ENCODE measurements around the gene REV1. TPM values are rescaled to one million over a fixed set of nuclear protein-coding genes. Genes with fewer than 3 reads are reported as not detected.

REV1 gene
- total and polyA plus RNA-seq, 4 donors = 4.0 to 37.7 (median 16.2) TPM

- Histone ChIP-seq H3K36me3 (ENCODE audit: control insufficient read depth in 4 of 4, insufficient read depth in 3 of 4, low read depth in 1 of 4, low read length in 3 of 4) (peaks cover 12 to 70% (median 65%) of the 10 kb centered on the region in 4 donors), H3K4me3 (ENCODE audit: low read depth in 1 of 3, low read length in 3 of 3) (no peak overlapping the region), H3K27ac (ENCODE audit: low read depth in 1 of 2, low read length in 2 of 2) (no peak overlapping the region), H3K27me3 (ENCODE audit: control insufficient read depth in 4 of 4, insufficient read depth in 4 of 4, low read length in 3 of 4) (no peaks in the 10 kb centered on the region), H3K9me3 (ENCODE audit: control insufficient read depth in 4 of 4, low read length in 3 of 4) (no peaks in the 10 kb centered on the region), H3K4me1 (ENCODE audit: control insufficient read depth in 4 of 4, insufficient read depth in 4 of 4, low read length in 3 of 4) (peaks cover 0 to 20% (median 13%) of the 10 kb centered on the region in 4 donors), H3K9ac (ENCODE audit: low read depth in 1 of 2, low read length in 2 of 2) (no peak overlapping the region)
- DNase-seq (ENCODE audit: low spot score) = no peak
- 55% methylated on average over 5 of the region's 5 CpGs for WGBS
- TF ChIP-seq REST (IDR thresholded peaks at IDR 0.05) = no peak
- no peak for TF ChIP-seq ZBTB33 (IDR thresholded peaks at IDR 0.05)
- TF ChIP-seq EGR1 (IDR thresholded peaks at IDR 0.05; ENCODE audit: low read depth in 2 of 2) = no peak
- no peak for TF ChIP-seq JUND (IDR thresholded peaks at IDR 0.05)
- no peak for TF ChIP-seq GABPA (IDR thresholded peaks at IDR 0.05 in 1 of 2, conservative IDR thresholded peaks at IDR 0.05 in 1 of 2)
- TF ChIP-seq, protein P1, sequence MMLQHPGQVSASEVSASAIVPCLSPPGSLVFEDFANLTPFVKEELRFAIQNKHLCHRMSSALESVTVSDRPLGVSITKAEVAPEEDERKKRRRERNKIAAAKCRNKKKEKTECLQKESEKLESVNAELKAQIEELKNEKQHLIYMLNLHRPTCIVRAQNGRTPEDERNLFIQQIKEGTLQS (IDR thresholded peaks at IDR 0.05) = no peak
- no peak for TF ChIP-seq NR2F2 (IDR thresholded peaks at IDR 0.05)
- no peak for TF ChIP-seq YY1 (IDR thresholded peaks at IDR 0.05)
- TF ChIP-seq HNF4A (conservative IDR thresholded peaks at IDR 0.05) = no peak
- no peak for TF ChIP-seq RAD21 (IDR thresholded peaks at IDR 0.05)
- no peak for TF ChIP-seq FOXA2 (IDR thresholded peaks at IDR 0.05)
- no peak for TF ChIP-seq RXRA (IDR thresholded peaks at IDR 0.05)
- no peak for TF ChIP-seq SP1 (IDR thresholded peaks at IDR 0.05)
- no peak for TF ChIP-seq MAX (IDR thresholded peaks at IDR 0.05)
These were observed 90.8 kb downstream of the REV1 start for GRCh38 chr2:99399063-99399462.

GRCh38 chr2:99398303-99398702 is 91.5 kb downstream of the REV1 start:
- no peak for DNase-seq (ENCODE audit: low spot score)
- Histone ChIP-seq H3K27ac (ENCODE audit: low read depth in 1 of 2, low read length in 2 of 2) (no peak overlapping the region), H3K27me3 (ENCODE audit: control insufficient read depth in 4 of 4, insufficient read depth in 4 of 4, low read length in 3 of 4) (no peaks in the 10 kb centered on the region), H3K9me3 (ENCODE audit: control insufficient read depth in 4 of 4, low read length in 3 of 4) (no peaks in the 10 kb centered on the region), H3K4me1 (ENCODE audit: control insufficient read depth in 4 of 4, insufficient read depth in 4 of 4, low read length in 3 of 4) (peaks cover 2 to 17% (median 11%) of the 10 kb centered on the region in 4 donors), H3K4me3 (ENCODE audit: low read depth in 1 of 3, low read length in 3 of 3) (no peak overlapping the region), H3K36me3 (ENCODE audit: control insufficient read depth in 4 of 4, insufficient read depth in 3 of 4, low read depth in 1 of 4, low read length in 3 of 4) (peaks cover 12 to 66% (median 60%) of the 10 kb centered on the region in 4 donors), H3K9ac (ENCODE audit: low read depth in 1 of 2, low read length in 2 of 2) (no peak overlapping the region)
- 93% methylated on average over 5 of the region's 5 CpGs for WGBS
- TF ChIP-seq RXRA (IDR thresholded peaks at IDR 0.05) (no peak), YY1 (IDR thresholded peaks at IDR 0.05) (no peak), FOXA1 (IDR thresholded peaks at IDR 0.05) (no peak), JUND (IDR thresholded peaks at IDR 0.05) (no peak), MAX (IDR thresholded peaks at IDR 0.05) (no peak), HNF4G (IDR thresholded peaks at IDR 0.05) (no peak), NR2F2 (IDR thresholded peaks at IDR 0.05) (no peak), REST (IDR thresholded peaks at IDR 0.05) (no peak), TAF1 (conservative IDR thresholded peaks at IDR 0.05) (no peak), HNF4A (conservative IDR thresholded peaks at IDR 0.05) (no peak), GABPA (IDR thresholded peaks at IDR 0.05 in 1 of 2, conservative IDR thresholded peaks at IDR 0.05 in 1 of 2) (no peak), ZBTB33 (IDR thresholded peaks at IDR 0.05) (no peak)
- TF ChIP-seq, protein P1 (IDR thresholded peaks at IDR 0.05) = no peak

All from liver (tissue), 9 donors.